Retinal pigment epithelial cell (primary cell): ENCODE data around the gene EQTN.
A peak's percentile ranks its signal among the peaks of the same experiment; 100 is the strongest.

Experiments
- DNase-seq: peaks from one replicate; pipeline ENCODE4 v3.0.0-alpha.2; 2010; ENCODE audit warnings: low read depth
- H3K4me3 ChIP-seq: 2 replicates; pipeline ENCODE4 v1.5.1; 2011; ENCODE audit warnings: mild to moderate bottlenecking, low read length, control low read depth, moderate library complexity
- CTCF ChIP-seq: conservative IDR thresholded peaks from 2 replicates; pipeline ENCODE4 v1.5.1; 2011; ENCODE audit warnings: low read depth, low read length, control low read depth, inconsistent platforms

EQTN gene

GRCh38 chr9:27279611-27280010 lies 17.3 kb downstream of the EQTN start:
- DNase-seq: no peak
- no peak for TF ChIP-seq CTCF
- no peak overlapping the region for H3K4me3 ChIP-seq

- DNase-seq: no peak
- no peak overlapping the region for H3K4me3 ChIP-seq
- no peak for TF ChIP-seq CTCF
Measured at GRCh38 chr9:27278374-27278773, 18.6 kb downstream of the EQTN start.

DNA sequence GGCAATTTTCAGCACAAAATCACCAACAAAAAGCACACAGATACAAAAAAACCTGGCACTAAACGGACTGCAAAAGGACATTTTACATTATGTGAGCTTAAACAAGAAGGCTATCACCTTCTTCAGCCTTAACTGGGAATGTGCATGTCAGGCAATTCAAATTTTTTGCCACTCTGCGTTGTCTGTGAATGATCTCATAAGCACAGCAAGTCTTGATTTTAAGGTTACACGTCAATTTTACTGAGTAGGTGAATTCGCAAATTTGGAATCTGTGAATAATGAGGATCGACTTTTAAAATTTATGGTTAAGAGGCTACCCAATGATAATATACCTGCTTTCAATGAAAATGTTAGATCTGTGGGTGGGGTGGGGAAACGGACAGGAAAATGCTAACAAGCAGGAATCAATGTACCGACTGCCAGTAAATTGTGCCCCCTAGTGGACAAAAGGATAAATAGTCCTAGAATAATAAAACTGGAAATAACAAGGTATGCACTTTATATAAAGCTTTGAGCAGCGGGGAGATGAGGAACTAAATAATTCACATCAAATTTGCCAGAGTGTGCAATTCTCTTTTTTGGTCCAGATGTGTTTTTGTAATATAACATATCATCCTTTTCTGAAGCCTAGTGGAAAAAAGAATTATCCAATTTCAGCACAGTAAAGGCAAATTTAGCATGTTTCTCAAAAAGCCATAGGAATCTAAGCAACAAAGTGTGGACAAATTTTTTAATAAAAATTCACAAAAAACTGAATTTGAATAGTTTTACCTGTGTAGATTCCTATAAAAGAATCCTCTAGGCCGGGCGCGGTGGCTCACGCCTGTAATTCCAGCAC lies 20.5 kb downstream of the EQTN start:
- TF ChIP-seq CTCF: peak; percentile 61
- no peak overlapping the region for H3K4me3 ChIP-seq
- DNase-seq: peak; percentile 5

DNA sequence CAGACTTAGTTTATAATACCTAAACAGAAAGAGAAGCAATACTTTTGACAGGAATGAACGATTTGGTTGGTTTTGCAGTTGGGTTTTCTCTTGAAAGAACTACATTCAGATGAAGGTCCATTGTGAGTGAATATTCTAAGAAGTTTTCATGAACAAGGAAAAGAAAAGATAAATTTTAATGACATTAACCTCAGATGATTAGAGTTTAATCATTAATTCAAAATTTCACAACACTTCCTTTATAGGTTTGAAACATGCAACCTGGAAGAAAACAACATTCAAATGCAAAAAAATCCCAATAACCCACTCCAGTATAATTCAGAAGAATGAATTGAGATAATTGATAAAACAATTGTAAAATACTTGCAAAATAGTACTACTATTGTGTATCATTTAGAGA lies 23.8 kb downstream of the EQTN start:
- no peak for DNase-seq
- no peak for TF ChIP-seq CTCF
- no peak overlapping the region for H3K4me3 ChIP-seq

- DNase-seq: no peak
- no peak for TF ChIP-seq CTCF
- no peak overlapping the region for H3K4me3 ChIP-seq
Measured at GRCh38 chr9:27272103-27272502, 24.8 kb downstream of the EQTN start.

DNA sequence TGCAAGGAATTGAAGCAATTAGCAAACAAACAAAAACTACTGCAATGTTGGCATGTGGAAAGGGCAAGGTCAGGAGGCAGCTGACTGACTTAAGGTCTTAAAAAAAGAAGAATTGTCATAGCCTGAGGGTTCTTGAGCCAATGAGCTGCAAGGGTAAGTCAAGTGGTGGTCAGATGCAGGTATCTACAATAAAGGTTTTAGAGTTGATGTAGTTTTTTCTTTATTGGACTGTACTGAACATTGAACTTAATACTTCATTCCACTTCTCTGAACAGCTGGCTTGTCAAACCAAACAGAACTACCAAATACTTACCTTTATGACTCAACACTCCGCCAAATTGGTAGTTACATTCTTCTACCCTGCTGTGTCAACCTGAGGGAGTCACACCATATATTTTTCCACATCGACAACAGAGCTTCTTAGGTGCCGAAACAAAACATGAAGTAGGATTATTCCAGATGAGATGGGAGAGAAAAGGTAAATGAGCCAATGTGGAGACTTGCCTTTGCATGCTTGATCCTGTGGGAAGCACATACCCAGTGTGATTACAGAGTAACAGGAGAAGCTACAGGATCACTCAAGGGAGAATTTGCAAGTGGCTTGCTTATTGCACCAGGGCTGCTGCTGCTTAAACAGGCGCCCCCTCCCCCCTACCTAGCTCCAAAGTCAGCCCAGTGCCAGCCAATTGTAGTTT lies 35.3 kb downstream of the EQTN start:
- TF ChIP-seq CTCF: no peak
- peak; percentile 23 for DNase-seq
- H3K4me3 ChIP-seq: no peak overlapping the region
